Activated CD4-positive, CD25-positive, alpha-beta regulatory T cell treated with anti-CD3 and anti-CD28 coated beads, Interleukin-2, amount 50 U/mL, for 72 hours (primary cell): ENCODE measurements around the gene AXDND1.

Experiments
- DNase-seq: peaks from one replicate; pipeline ENCODE4 v3.0.0; 2021

Gene AXDND1

GRCh38 chr1:179583771-179584320, 218.1 kb downstream of the AXDND1 start:
- DNase-seq, result no peak

DNA sequence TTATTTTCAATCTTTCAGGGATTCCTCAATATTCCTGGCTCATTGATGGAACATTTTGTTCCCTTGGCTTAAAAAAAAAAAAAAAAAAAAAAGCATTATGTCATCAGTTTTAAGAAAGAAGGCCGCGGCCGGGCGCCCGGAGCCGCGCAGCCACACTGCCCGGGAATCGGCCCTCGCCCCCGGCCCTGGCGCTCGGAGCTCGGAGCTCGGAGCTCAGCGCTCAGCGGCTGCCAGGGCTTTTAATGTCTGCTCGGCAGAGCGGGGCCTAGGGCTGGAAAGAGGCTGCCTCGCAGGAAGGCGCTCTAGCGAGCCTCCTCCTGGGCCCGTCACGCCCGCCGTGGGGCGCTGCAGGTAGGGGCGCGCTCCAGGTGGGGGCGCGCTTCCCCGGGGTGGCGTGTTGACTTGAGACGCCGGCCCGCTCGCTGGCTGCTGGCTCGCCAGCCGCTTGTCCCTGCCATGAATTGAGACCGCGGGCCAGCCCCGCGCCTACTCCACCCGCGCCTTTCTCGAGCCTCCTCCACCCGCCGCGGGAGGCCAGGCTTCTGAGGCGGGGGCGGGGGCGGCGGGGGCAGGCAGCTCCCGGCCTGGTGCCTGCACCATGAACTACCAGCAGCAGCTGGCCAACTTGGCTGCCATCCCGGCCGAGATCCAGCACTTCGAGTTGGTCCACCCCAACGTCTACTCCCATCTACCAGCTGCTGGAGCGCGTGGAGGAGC, 220.5 kb downstream of the AXDND1 start:
- DNase-seq, result no peak

- DNase-seq, result no peak
Measured at GRCh38 chr1:179587336-179587735, 221.6 kb downstream of the AXDND1 start.

DNA sequence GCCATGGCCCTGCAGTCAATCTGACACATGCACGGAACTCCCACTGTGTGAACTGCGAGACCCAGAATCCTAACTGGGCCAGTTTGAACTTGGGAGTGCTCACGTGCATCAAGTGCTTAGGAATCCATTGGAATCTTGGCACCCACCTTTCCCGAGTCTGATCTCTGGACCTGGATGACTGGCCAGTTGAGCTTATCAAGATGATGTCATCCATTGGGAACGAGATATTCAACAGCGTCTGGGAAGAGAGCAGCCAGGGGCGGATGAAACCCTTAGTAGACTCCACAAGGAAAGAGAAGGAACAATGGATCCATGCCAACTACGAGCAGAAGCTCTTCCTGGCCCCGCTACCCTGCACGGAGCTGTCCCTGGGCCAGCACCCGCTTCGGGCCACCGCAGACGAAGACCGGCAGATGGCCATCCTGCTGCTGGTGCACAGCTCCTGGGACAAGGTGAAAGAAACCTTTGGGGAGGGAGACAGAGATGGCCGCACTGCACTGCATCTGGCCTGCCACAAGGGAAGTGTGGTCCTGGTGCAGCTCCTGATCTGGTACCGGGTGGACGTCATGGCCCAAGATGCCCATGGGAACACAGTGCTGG, 222.8 kb downstream of the AXDND1 start:
- DNase-seq, result no peak

DNA sequence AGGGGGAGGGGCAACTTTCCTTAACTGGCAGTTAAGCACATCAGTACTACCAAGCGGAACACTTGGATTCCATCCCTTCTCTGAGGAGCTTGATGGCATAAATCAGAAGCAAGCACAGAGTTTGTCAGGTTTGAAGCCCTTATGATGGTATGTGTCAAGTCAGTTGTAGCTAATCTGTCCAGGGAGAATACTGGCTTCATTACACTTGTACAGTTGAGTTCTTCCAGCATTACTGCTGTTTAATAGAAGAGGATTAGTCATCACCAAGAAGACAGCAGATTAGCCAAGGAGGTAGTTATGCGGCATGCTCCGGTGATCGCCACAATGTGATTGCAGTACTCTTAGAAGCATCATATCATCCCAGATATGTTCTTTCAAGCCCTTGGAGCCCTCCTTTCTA, 223.7 kb downstream of the AXDND1 start:
- no peak for DNase-seq

DNA sequence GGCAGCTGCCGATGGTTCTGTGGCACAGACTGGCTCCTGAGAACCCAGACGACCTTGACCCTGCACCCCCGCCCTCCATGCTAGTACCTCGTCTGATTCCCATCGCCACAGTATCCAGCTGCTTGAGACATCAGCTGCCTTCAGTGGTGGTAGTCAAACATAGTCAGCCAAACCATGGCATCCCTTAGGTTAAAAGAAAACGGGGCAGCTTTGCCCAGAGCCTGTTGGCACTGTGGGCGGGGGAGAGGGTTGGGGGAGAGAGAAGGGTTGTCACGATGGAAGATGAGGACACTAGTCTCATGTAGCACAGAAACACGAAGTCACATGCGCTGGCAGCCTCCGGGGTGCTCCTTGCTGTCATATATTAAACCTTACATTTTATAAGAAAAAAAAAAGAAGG, 224.9 kb downstream of the AXDND1 start:
- DNase-seq, result no peak

- no peak for DNase-seq
Measured at GRCh38 chr1:179591253-179591591, 225.5 kb downstream of the AXDND1 start.

DNA sequence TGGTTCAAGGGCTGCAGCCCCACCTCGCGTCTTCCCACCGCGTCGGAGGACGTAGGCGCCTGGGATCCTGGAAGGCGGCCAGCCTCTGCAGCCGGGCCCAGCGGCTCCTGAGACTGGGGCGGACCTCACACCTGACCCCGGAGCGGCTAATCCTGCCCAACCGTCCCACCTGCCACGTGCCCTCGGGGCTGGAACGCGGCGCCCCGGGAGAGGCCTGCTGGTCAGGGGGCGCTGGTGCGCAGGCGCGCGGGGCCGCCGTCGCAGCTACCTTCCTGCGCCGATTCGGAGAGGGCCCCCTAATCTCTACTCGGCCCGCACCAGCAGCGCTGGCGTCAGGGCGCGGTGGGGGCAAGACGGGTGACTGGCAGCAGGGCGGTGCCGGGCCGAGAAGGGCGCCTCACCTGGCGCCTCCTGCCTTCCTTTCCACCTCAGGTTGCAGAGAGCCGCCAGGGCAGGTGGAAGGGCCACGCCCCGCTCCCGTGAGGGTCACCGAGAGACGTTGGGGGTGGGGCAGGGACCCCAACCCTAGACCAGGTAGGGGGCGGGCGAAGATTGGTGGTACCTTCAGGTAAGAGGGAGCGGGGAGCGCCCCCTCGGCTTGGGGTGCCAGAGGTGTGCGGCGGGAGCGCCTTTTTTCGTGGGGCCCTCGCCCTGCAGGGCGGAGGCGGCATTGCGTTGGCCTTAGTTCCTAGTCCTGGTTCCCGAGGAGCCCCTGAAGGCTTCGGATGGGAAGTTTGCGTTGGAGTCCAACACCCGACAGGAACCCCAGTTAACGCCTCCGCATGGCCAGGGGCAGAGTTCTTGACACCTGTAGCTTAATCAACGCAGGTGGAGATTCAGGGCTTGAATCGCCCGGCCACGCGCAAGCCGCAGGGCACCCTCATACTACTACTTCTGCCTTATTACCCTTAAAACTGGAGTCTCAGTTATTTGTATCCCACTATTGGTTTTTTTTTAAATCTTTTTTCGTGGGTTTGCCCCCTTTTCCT, 226.1 kb downstream of the AXDND1 start, which contains the start of gene TDRD5:
Gene TDRD5, plus strand, starts transcription at position 241 of the 989 bp plus-strand sequence. CDS start 784 bp downstream, outside the sequence.
- DNase-seq, result no peak

DNA sequence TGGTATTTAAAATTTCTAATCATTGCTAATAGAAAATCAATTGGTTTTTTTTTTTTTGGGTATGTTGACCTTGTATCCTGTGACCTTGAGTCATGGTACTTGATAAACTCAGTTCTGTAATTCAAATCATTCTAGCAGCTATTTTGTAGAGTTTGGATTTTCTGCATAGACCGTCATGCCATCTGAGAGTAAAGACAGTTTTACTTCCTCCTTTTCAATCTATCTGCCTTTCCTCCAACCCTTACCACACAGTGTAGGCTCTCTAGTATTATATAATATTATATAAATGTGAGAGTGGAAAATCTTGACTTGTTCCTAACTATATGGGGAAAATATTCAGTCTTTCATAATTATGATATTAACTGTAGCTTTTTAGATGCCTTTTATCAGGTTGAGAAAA, 232.9 kb downstream of the AXDND1 start:
- no peak for DNase-seq

- no peak for DNase-seq
Measured at GRCh38 chr1:179599623-179600249, 234.0 kb downstream of the AXDND1 start.

- no peak for DNase-seq
Measured at GRCh38 chr1:179601093-179601492, 235.3 kb downstream of the AXDND1 start.
